SU-DHL-6 (cell line): Measurements from ENCODE around the gene PTGR3.

Source experiments
- EZH2phosphoT487 ChIP-seq: fragments of 200-600 bp; sonication (generic), shearing (Covaris generic); conservative IDR thresholded peaks from 2 replicates; pipeline ENCODE4 v1.6.1; 2018; ENCODE audit warnings: mild to moderate bottlenecking, antibody characterized with exemption, low read length, moderate library complexity, mixed read lengths
- TF ChIP-seq, protein P1 (sequence below): fragments of 200-600 bp; sonication (generic); IDR thresholded peaks from one replicate; pipeline ENCODE4 v1.5.1; 2017; ENCODE audit warnings: antibody characterized with exemption, mild to moderate bottlenecking, low read length, moderate library complexity; ENCODE audit not compliant: insufficient read depth, poor library complexity, severe bottlenecking

DNA sequence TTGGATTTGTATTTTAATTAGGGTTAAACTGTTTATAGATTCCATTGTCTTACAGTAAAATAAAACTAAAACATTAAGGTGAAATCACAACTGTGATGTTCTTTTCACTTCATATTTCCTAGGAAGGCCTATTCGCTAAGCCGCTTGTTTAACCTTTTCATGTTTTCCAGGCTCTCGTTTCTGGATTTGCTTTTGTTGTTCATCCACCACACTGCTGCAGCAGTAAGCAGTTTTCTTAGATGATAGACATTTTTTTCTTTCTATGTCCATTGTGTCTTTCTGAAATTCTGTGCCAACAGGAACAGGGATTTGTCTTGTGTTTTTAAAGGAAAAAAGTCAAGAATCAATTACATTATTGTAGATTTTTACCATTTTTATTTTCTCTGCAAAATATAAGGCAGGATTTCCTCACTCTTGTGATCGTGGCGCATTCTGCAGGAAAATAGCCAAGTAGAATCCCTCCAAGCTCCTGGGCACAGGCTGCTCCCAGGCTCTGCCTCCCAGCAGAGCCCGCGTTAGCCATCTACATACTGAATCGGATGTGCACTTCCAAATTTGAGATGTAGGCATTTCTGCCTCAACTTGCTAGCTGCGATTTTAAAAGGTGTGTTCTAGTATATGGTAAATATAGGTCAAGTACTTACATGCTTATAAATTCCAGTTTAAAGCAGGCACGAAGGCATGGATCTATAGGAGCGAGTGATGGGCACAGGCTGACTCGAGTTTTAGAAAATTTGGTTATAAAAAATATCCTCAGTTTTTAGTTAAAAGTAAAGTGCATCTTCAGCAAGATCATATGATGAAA, 11.8 kb upstream of the PTGR3 start:
- TF ChIP-seq, protein P1, sequence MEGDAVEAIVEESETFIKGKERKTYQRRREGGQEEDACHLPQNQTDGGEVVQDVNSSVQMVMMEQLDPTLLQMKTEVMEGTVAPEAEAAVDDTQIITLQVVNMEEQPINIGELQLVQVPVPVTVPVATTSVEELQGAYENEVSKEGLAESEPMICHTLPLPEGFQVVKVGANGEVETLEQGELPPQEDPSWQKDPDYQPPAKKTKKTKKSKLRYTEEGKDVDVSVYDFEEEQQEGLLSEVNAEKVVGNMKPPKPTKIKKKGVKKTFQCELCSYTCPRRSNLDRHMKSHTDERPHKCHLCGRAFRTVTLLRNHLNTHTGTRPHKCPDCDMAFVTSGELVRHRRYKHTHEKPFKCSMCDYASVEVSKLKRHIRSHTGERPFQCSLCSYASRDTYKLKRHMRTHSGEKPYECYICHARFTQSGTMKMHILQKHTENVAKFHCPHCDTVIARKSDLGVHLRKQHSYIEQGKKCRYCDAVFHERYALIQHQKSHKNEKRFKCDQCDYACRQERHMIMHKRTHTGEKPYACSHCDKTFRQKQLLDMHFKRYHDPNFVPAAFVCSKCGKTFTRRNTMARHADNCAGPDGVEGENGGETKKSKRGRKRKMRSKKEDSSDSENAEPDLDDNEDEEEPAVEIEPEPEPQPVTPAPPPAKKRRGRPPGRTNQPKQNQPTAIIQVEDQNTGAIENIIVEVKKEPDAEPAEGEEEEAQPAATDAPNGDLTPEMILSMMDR = no peak
- no peak for TF ChIP-seq EZH2phosphoT487
